OCI-LY7 (cell line): ENCODE results near the gene KCNJ5. TPM values are rescaled to one million over a fixed set of nuclear protein-coding genes. Genes with fewer than 3 reads are reported as not detected.

Source experiments
- Bru-seq: library from RNA; stranded (reverse); fragments of 400-500 nt; gene quantifications from one replicate; lab custom pipeline; 2021; lab: Mats Ljungman, UMichigan
- BruChase-seq, 2 experiments: library from RNA; stranded (reverse); fragments of 400-500 nt; gene quantifications; one replicate each; lab custom pipeline; 2021; lab: Mats Ljungman, UMichigan
- BruUV-seq: library from RNA; stranded (reverse); fragments of 400-500 nt; replicated peaks from 2 replicates; lab custom pipeline; 2021; lab: Mats Ljungman, UMichigan
- CTCF ChIA-PET: fragments of 300-600 bp; sonication (Branson Sonifier 250); formaldehyde crosslinking; loops from one replicate; lab custom pipeline; 2022; ENCODE audit warnings: antibody characterized with exemption; ENCODE audit not compliant: unreplicated experiment; lab: Charles Lee
- POLR2A ChIA-PET: fragments of 300-600 bp; sonication (Branson Sonifier 250); formaldehyde crosslinking; loops from one replicate; lab custom pipeline; 2022; ENCODE audit warnings: antibody characterized with exemption; lab: Charles Lee
- DNase-seq: peaks from one replicate; pipeline ENCODE4 v3.0.0-alpha.2; 2015; ENCODE audit warnings: low spot score
- H2AFZ ChIP-seq: fragments of 200-600 bp; sonication (generic), shearing (Covaris generic); 2 replicates; pipeline ENCODE4 v1.6.1; 2014; ENCODE audit warnings: mild to moderate bottlenecking, antibody characterized with exemption, low read length, moderate library complexity
- H3K27ac ChIP-seq: fragments of 200-600 bp; sonication (generic); 2 replicates; pipeline ENCODE4 v1.5.1; 2014; ENCODE audit warnings: mixed run types, low read depth, mild to moderate bottlenecking, moderate library complexity, low read length, inconsistent platforms; ENCODE audit not compliant: poor library complexity, severe bottlenecking
- H3K36me3 ChIP-seq: fragments of 200-600 bp; sonication (generic); 2 replicates; pipeline ENCODE4 v1.6.1; 2014; ENCODE audit warnings: mild to moderate bottlenecking, antibody characterized with exemption, low read length, moderate library complexity, mixed read lengths; ENCODE audit not compliant: insufficient read depth
- H3K4me1 ChIP-seq: fragments of 200-600 bp; sonication (generic); 2 replicates; pipeline ENCODE4 v1.5.1; 2014; ENCODE audit warnings: mild to moderate bottlenecking, low read length; ENCODE audit not compliant: insufficient read depth, poor library complexity, severe bottlenecking
- H3K4me2 ChIP-seq: fragments of 200-600 bp; sonication (generic); 2 replicates; pipeline ENCODE4 v1.6.1; 2014; ENCODE audit warnings: mild to moderate bottlenecking, low read length
- H3K4me3 ChIP-seq: fragments of 200-600 bp; sonication (generic); 2 replicates; pipeline ENCODE4 v1.5.1; 2014; ENCODE audit warnings: mild to moderate bottlenecking, low read depth, low read length; ENCODE audit not compliant: poor library complexity, severe bottlenecking
- H3K79me2 ChIP-seq: fragments of 200-600 bp; sonication (generic); 2 replicates; pipeline ENCODE4 v1.6.1; 2016; ENCODE audit warnings: low read depth, mild to moderate bottlenecking, low read length, moderate library complexity, mixed read lengths; ENCODE audit not compliant: insufficient read depth
- H3K9me2 ChIP-seq: fragments of 200-600 bp; sonication (generic); 2 replicates; pipeline ENCODE4 v1.6.1; 2016; ENCODE audit warnings: mild to moderate bottlenecking, low read length, mixed read lengths; ENCODE audit not compliant: insufficient read depth
- H3K9me3 ChIP-seq: fragments of 200-600 bp; sonication (generic); 2 replicates; pipeline ENCODE4 v1.6.1; 2014; ENCODE audit warnings: mild to moderate bottlenecking, mixed run types, low read length, mixed read lengths
- H4K20me1 ChIP-seq: fragments of 200-600 bp; sonication (generic); 2 replicates; pipeline ENCODE4 v1.6.1; 2014; ENCODE audit warnings: mild to moderate bottlenecking, antibody characterized with exemption, low read length, moderate library complexity, mixed read lengths; ENCODE audit not compliant: insufficient read depth
- CTCF ChIP-seq: fragments of 200-600 bp; sonication (generic); conservative IDR thresholded peaks from 2 replicates; pipeline ENCODE4 v1.5.1; 2014; ENCODE audit warnings: mild to moderate bottlenecking, antibody characterized with exemption, low read length, moderate library complexity, mixed read lengths
- EZH2phosphoT487 ChIP-seq: fragments of 200-600 bp; sonication (generic); IDR thresholded peaks from 2 replicates; pipeline ENCODE4 v1.6.1; 2018; ENCODE audit warnings: low read depth, borderline replicate concordance, mild to moderate bottlenecking, mixed run types, antibody characterized with exemption, low read length, moderate library complexity, mixed read lengths
- intact Hi-C: fragments of 100-400 bp; cut with micrococcal nuclease; formaldehyde crosslinking; loops from one replicate; pipeline ENCODE4 v1.10.0; 2022; ENCODE audit not compliant: unreplicated experiment
- long read RNA-seq: library from polyadenylated mRNA; stranded (forward); transcript quantifications from one replicate; pipeline ENCODE4 v2.0.0, GENCODE V29; 2022
- total RNA-seq, 2 experiments: library from RNA; depleted of rRNA in 1 of 2; stranded (reverse); fragments of >200 nt in 1 of 2; shearing (Covaris generic) in 1 of 2; gene quantifications; 2 replicates each; pipeline ENCODE4 v1.2.3, GENCODE V29; 2014 to 2022

KCNJ5 gene
- not detected in 2 replicates for total RNA-seq (2014; rRNA removed; shearing (Covaris generic))
- total RNA-seq (2022) = not detected in 2 replicates
- Bru-seq, nascent RNA = percentile 17 among the genes with signal in this experiment
- percentile 5 among the genes with signal in this experiment for BruChase-seq, experiment 1, labeled RNA remaining after a 6-hour chase
- BruChase-seq, experiment 2, labeled RNA remaining after a 2-hour chase = percentile 11 among the genes with signal in this experiment
- long read RNA-seq = 0 reads

GRCh38 chr11:128890543-128891368 is at the start of gene KCNJ5:
Gene KCNJ5, plus strand, starts transcription at chr11:128891356. Its CDS starts 19,918 bp downstream, at chr11:128911274.
- H3K9me2 ChIP-seq = no peaks in the 10 kb centered on the region
- TF ChIP-seq EZH2phosphoT487 (no peak), CTCF (no peak)
- no peaks in the 10 kb centered on the region for H4K20me1 ChIP-seq
- no peaks in the 10 kb centered on the region for H3K9me3 ChIP-seq
- no peak for DNase-seq
- CTCF ChIA-PET = no interaction called here
- no peak within 1 kb of the TSS for H2AFZ ChIP-seq
- H3K27ac ChIP-seq = no peak within 1 kb of the TSS
- H3K4me2 ChIP-seq = no peak within 1 kb of the TSS
- intact Hi-C loops = no loop called here
- no peak within 1 kb of the TSS for H3K4me3 ChIP-seq
- no TSS peak for BruUV-seq
- no peaks in the 10 kb centered on the region for H3K36me3 ChIP-seq
- no peaks in the 10 kb centered on the region for H3K4me1 ChIP-seq
- H3K79me2 ChIP-seq = no peaks in the 10 kb centered on the region
- POLR2A ChIA-PET = no interaction called here

- Histone ChIP-seq H3K4me3 (peak overlapping the region; percentile 37), H2AFZ (peak overlapping the region; percentile 55; the same call in 1 of the 2 replicates), H3K9me3 (no peaks in the 10 kb centered on the region), H3K4me1 (peaks cover 85% of the 10 kb centered on the region), H4K20me1 (no peaks in the 10 kb centered on the region), H3K27ac (peak overlapping the region; percentile 96), H3K36me3 (no peaks in the 10 kb centered on the region), H3K4me2 (peak overlapping the region; percentile 59), H3K79me2 (no peaks in the 10 kb centered on the region), H3K9me2 (no peaks in the 10 kb centered on the region)
- BruUV-seq = no TSS peak
- POLR2A ChIA-PET = interaction anchor here (1.0 to 2.9 kb wide), 3 partner anchors 10 to 233 kb away, joined by 4 to 12 read pairs (median 4); no protein-coding TSS in a partner anchor
- peak; percentile 84 for DNase-seq
- TF ChIP-seq CTCF (no peak), EZH2phosphoT487 (no peak)
- intact Hi-C loops = loop anchor here (1.0 to 5.0 kb wide), 3 partner anchors 121 to 369 kb away; no protein-coding TSS in a partner anchor
- CTCF ChIA-PET = no interaction called here
Observed at GRCh38 chr11:128841461-128842072, 49.6 kb upstream of the KCNJ5 start.
